SK-N-SH (cell line): ENCODE results near the gene TBX18. TPM values are rescaled to one million over a fixed set of nuclear protein-coding genes. Genes with fewer than 3 reads are reported as not detected.

Source experiments
- CTCF ChIA-PET: fragments of 300-600, 350-600 bp; formaldehyde crosslinking; extraction: SDS; loops from one replicate; lab custom pipeline; 2021; lab: Yijun Ruan, JAX
- POLR2A ChIA-PET: fragments of 350-600 bp; sonication (Branson Sonifier 250); formaldehyde crosslinking; extraction: SDS; loops from one replicate; lab custom pipeline; 2020; ENCODE audit warnings: antibody characterized with exemption, inconsistent platforms; lab: Yijun Ruan, JAX
- DNase-seq: peaks from one replicate; pipeline ENCODE4 v3.0.0; 2012
- H2AFZ ChIP-seq: fragments of 200-600 bp; sonication (generic); 2 replicates; pipeline ENCODE4 v1.8.1; 2016; ENCODE audit warnings: antibody characterized with exemption, mild to moderate bottlenecking, low read depth
- H3F3A ChIP-seq: fragments of 200-600 bp; sonication (generic); replicated peaks from 2 replicates; pipeline ENCODE3; 2016; ENCODE audit warnings: antibody characterized with exemption, mild to moderate bottlenecking; ENCODE audit not compliant: insufficient read depth
- H3K27ac ChIP-seq, 2 experiments: fragments of 200-500 bp in 1 of 2; fragments of 200-600 bp in 1 of 2; sonication (Bioruptor generic) in 1 of 2; sonication (generic), shearing (Covaris generic) in 1 of 2; 2 replicates each; pipeline versions ENCODE4 v1.5.1 to v1.6.1; 2014 to 2016; ENCODE audit warnings: low read depth in 2 of 2, inconsistent platforms in 1 of 2, low read length in 1 of 2, mild to moderate bottlenecking in 1 of 2, mixed read lengths in 1 of 2
- H3K27me3 ChIP-seq: fragments of 200-600 bp; sonication (generic), shearing (Covaris generic); 2 replicates; pipeline ENCODE4 v1.6.1; 2016; ENCODE audit warnings: mixed run types; ENCODE audit not compliant: insufficient read depth
- H3K36me3 ChIP-seq, 2 experiments: fragments of 200-500 bp in 1 of 2; fragments of 200-600 bp in 1 of 2; sonication (Bioruptor generic) in 1 of 2; sonication (generic) in 1 of 2; replicated peaks in 1 of 2; 2 replicates each; pipeline versions ENCODE3 to v1.5.1; 2014 to 2016; ENCODE audit warnings: low read length in 1 of 2, mild to moderate bottlenecking in 1 of 2; ENCODE audit not compliant: insufficient read depth in 2 of 2, control insufficient read depth in 1 of 2
- H3K4me1 ChIP-seq, 2 experiments: fragments of 200-500 bp in 1 of 2; fragments of 200-600 bp in 1 of 2; sonication (Bioruptor generic) in 1 of 2; sonication (generic), shearing (Covaris generic) in 1 of 2; 2 replicates each; pipeline versions ENCODE4 v1.5.1 to v1.6.1; 2014 to 2016; ENCODE audit warnings: low read depth in 1 of 2, low read length in 1 of 2, mixed run types in 1 of 2; ENCODE audit not compliant: insufficient read depth in 2 of 2, control insufficient read depth in 1 of 2
- H3K4me2 ChIP-seq: fragments of 200-600 bp; sonication (generic), shearing (Covaris generic); 2 replicates; pipeline ENCODE4 v1.6.1; 2017; ENCODE audit warnings: mixed run types
- H3K4me3 ChIP-seq, 2 experiments: fragments of 200-500 bp in 1 of 2; fragments of 200-600 bp in 1 of 2; sonication (Bioruptor generic) in 1 of 2; sonication (generic), shearing (Covaris generic) in 1 of 2; 2 replicates each; pipeline versions ENCODE4 v1.5.1 to v1.8.1; 2014 to 2016; ENCODE audit warnings: low read depth in 2 of 2, inconsistent platforms in 1 of 2, low read length in 1 of 2, mild to moderate bottlenecking in 1 of 2, mixed read lengths in 1 of 2, moderate library complexity in 1 of 2
- H3K79me2 ChIP-seq: fragments of 200-600 bp; sonication (generic); 2 replicates; pipeline ENCODE4 v1.8.1; 2017; ENCODE audit warnings: mild to moderate bottlenecking; ENCODE audit not compliant: insufficient read depth
- H3K9ac ChIP-seq: fragments of 200-600 bp; sonication (generic); 2 replicates; pipeline ENCODE4 v1.6.1; 2017; ENCODE audit warnings: mixed run types
- H3K9me2 ChIP-seq: fragments of 200-600 bp; sonication (generic); 2 replicates; pipeline ENCODE4 v1.6.1; 2017; ENCODE audit warnings: mixed run types
- H3K9me3 ChIP-seq: fragments of 200-600 bp; sonication (generic); 2 replicates; pipeline ENCODE4 v1.6.1; 2017; ENCODE audit warnings: mixed run types, mild to moderate bottlenecking, moderate library complexity
- H4K20me1 ChIP-seq: fragments of 200-600 bp; sonication (generic); 2 replicates; pipeline ENCODE4 v1.6.1; 2017; ENCODE audit warnings: mild to moderate bottlenecking, mixed run types; ENCODE audit not compliant: insufficient read depth
- CHD2 ChIP-seq: fragments of 150-350 bp; IDR thresholded peaks from 2 replicates; pipeline ENCODE4 v1.6.1; 2018; ENCODE audit warnings: low read length; ENCODE audit not compliant: partially characterized antibody
- CTCF ChIP-seq: fragments of 200-600 bp; sonication (generic); IDR thresholded peaks from 2 replicates; pipeline ENCODE4 v1.6.1; 2017; ENCODE audit warnings: antibody characterized with exemption, mild to moderate bottlenecking, moderate library complexity
- FOXM1 ChIP-seq: IDR thresholded peaks from 2 replicates; pipeline ENCODE4 v1.4.0; 2012; ENCODE audit warnings: low read depth, mild to moderate bottlenecking
- JUND ChIP-seq: IDR thresholded peaks from 2 replicates; pipeline ENCODE4 v1.4.0; 2012
- MEF2A ChIP-seq: IDR thresholded peaks from 2 replicates; pipeline ENCODE4 v1.4.0; 2012; ENCODE audit warnings: low read depth, borderline replicate concordance
- MXI1 ChIP-seq: IDR thresholded peaks from 2 replicates; pipeline ENCODE4 v1.6.1; 2012; ENCODE audit warnings: mild to moderate bottlenecking, low read depth, low read length, improper control_type of control experiment
- NFIC ChIP-seq: IDR thresholded peaks from 2 replicates; pipeline ENCODE4 v1.4.0; 2012; ENCODE audit warnings: borderline replicate concordance
- NRF1 ChIP-seq: IDR thresholded peaks from 2 replicates; pipeline ENCODE4 v1.6.1; 2012; ENCODE audit warnings: low read depth, mild to moderate bottlenecking, low read length
- POLR2AphosphoS5 ChIP-seq: IDR thresholded peaks from 2 replicates; pipeline ENCODE4 v1.6.1; 2012; ENCODE audit warnings: low read depth, low read length
- RFX5 ChIP-seq: IDR thresholded peaks from 2 replicates; pipeline ENCODE4 v1.6.1; 2012; ENCODE audit warnings: mild to moderate bottlenecking, improper control_type of control experiment, low read length
- TEAD4 ChIP-seq: IDR thresholded peaks from 2 replicates; pipeline ENCODE4 v1.4.0; 2012; ENCODE audit warnings: mild to moderate bottlenecking, borderline replicate concordance; ENCODE audit not compliant: insufficient read depth
- USF1 ChIP-seq: IDR thresholded peaks from 2 replicates; pipeline ENCODE4 v1.4.0; 2012; ENCODE audit warnings: low read depth, borderline replicate concordance
- USF2 ChIP-seq: fragments of 150-350 bp; IDR thresholded peaks from 2 replicates; pipeline ENCODE4 v1.6.1; 2017; ENCODE audit warnings: antibody characterized with exemption, low read length, low read depth, borderline replicate concordance
- YY1 ChIP-seq: IDR thresholded peaks from 2 replicates; pipeline ENCODE4 v1.4.0; 2012; ENCODE audit warnings: low read depth, mild to moderate bottlenecking
- ZBTB33 ChIP-seq: IDR thresholded peaks from 2 replicates; pipeline ENCODE4 v1.4.0; 2012; ENCODE audit warnings: low read depth, borderline replicate concordance
- WGBS: methylation state at CpG from one replicate; pipeline ENCODE4 v1.1.6; 2017; ENCODE audit warnings: low lambda C conversion rate; 5-methylcytosine and 5-hydroxymethylcytosine counted together
- polyA plus RNA-seq, 3 experiments: library from polyadenylated mRNA; depleted of rRNA; stranded (reverse); fragments of >200 nt; gene quantifications; 2 replicates each; pipeline ENCODE4 v1.2.3, GENCODE V29; 2012

The TBX18 gene
- polyA plus RNA-seq, 1 of the 3 experiments (the other 2 are of a cell fraction), result 19.3 TPM

GRCh38 chr6:84756466-84756865, 7.9 kb downstream of the TBX18 start:
- Histone ChIP-seq H2AFZ (no peak overlapping the region), H3K27me3 (no peaks in the 10 kb centered on the region), H3K36me3 (peaks cover 3 to 34% of the 10 kb centered on the region in 2 experiments), H3K79me2 (peaks cover 54% of the 10 kb centered on the region), H3K4me1 (no peaks in the 10 kb centered on the region; a peak in 2 of 4 replicates), H3F3A (peaks cover 15% of the 10 kb centered on the region), H3K9me3 (no peaks in the 10 kb centered on the region), H3K9ac (no peak overlapping the region), H3K4me2 (peak overlapping the region; percentile 9; the same call in 1 of the 2 replicates), H3K4me3 (no peak overlapping the region), H4K20me1 (no peaks in the 10 kb centered on the region), H3K9me2 (no peaks in the 10 kb centered on the region), H3K27ac (no peak overlapping the region; a peak in 1 of 4 replicates)
- WGBS, result 22% methylated on average over 7 of the region's 7 CpGs
- no peak for TF ChIP-seq JUND
- no peak for TF ChIP-seq CHD2
- TF ChIP-seq TEAD4, result no peak
- TF ChIP-seq POLR2AphosphoS5, result no peak
- TF ChIP-seq NFIC, result no peak
- no peak for TF ChIP-seq USF2
- TF ChIP-seq FOXM1, result no peak
- no peak for DNase-seq
- ChIA-PET POLR2A (no interaction called here), CTCF (no interaction called here)

- Histone ChIP-seq H3K27me3 (no peaks in the 10 kb centered on the region), H3K79me2 (peaks cover 42% of the 10 kb centered on the region), H3F3A (peaks cover 10% of the 10 kb centered on the region), H2AFZ (no peak overlapping the region), H4K20me1 (no peaks in the 10 kb centered on the region), H3K27ac (no peak overlapping the region), H3K4me2 (no peak overlapping the region), H3K9me2 (no peaks in the 10 kb centered on the region), H3K4me3 (no peak overlapping the region), H3K36me3 (peaks cover 5 to 36% of the 10 kb centered on the region in 2 experiments), H3K9me3 (no peaks in the 10 kb centered on the region), H3K9ac (no peak overlapping the region), H3K4me1 (peaks cover 0 to 5% of the 10 kb centered on the region in 2 experiments; a peak in 2 of 4 replicates)
- DNase-seq, result no peak
- CTCF ChIA-PET, result no interaction called here
- TF ChIP-seq RFX5 (no peak), POLR2AphosphoS5 (no peak), FOXM1 (no peak), MEF2A (no peak), MXI1 (no peak), ZBTB33 (no peak), JUND (no peak), YY1 (no peak), USF1 (no peak), CTCF (no peak), NRF1 (no peak)
- POLR2A ChIA-PET, result no interaction called here
- WGBS, result 65% methylated on average over 1 of the region's 1 CpG
Observed at GRCh38 chr6:84753173-84753572, 11.2 kb downstream of the TBX18 start.
